Neural cell (in vitro differentiated cells): ENCODE data around the gene KMT5B. TPM values are rescaled to one million over a fixed set of nuclear protein-coding genes. Genes with fewer than 3 reads are reported as not detected.

Source experiments
- H2AFZ ChIP-seq: fragments of 200-600, 300-800 bp; sonication (generic), shearing (Covaris generic); 2 replicates; pipeline ENCODE4 v1.6.0; 2014; ENCODE audit warnings: low read depth, mild to moderate bottlenecking, antibody characterized with exemption, low read length, moderate library complexity
- H3F3A ChIP-seq: fragments of 200-600 bp; shearing (Covaris generic); 2 replicates; pipeline ENCODE4 v1.6.1; 2016; ENCODE audit warnings: mild to moderate bottlenecking, moderate library complexity, mixed read lengths, antibody characterized with exemption, low read length; ENCODE audit not compliant: insufficient read depth, poor library complexity, severe bottlenecking
- H3K27ac ChIP-seq: fragments of 200-600, 300-800 bp; sonication (generic), shearing (Covaris generic); 2 replicates; pipeline ENCODE4 v1.5.1; 2014; ENCODE audit warnings: mild to moderate bottlenecking, low read length, moderate library complexity
- H3K27me3 ChIP-seq: fragments of 300-800, 200-600 bp; sonication (generic), shearing (Covaris generic); 2 replicates; pipeline ENCODE4 v1.6.0; 2014; ENCODE audit warnings: mild to moderate bottlenecking, low read depth, low read length, moderate library complexity; ENCODE audit not compliant: insufficient read depth
- H3K36me3 ChIP-seq: fragments of 300-800, 200-600 bp; sonication (generic), shearing (Covaris generic); 2 replicates; pipeline ENCODE4 v1.5.1; 2014; ENCODE audit warnings: mild to moderate bottlenecking, antibody characterized with exemption, low read length, moderate library complexity; ENCODE audit not compliant: insufficient read depth
- H3K4me2 ChIP-seq: fragments of 300-800, 200-600 bp; sonication (generic), shearing (Covaris generic); 2 replicates; pipeline ENCODE4 v1.6.0; 2014; ENCODE audit warnings: mild to moderate bottlenecking, low read length
- H3K4me3 ChIP-seq: fragments of 300-800, 200-600 bp; sonication (generic), shearing (Covaris generic); 2 replicates; pipeline ENCODE4 v1.5.1; 2014; ENCODE audit warnings: mild to moderate bottlenecking, low read length, moderate library complexity
- H3K79me2 ChIP-seq: fragments of 200-600 bp; shearing (Covaris generic); replicated peaks from 2 replicates; pipeline ENCODE4 v1.6.0; 2014; ENCODE audit warnings: mild to moderate bottlenecking, low read length, moderate library complexity; ENCODE audit not compliant: insufficient read depth
- H3K9ac ChIP-seq: fragments of 300-800, 200-600 bp; sonication (generic), shearing (Covaris generic); 2 replicates; pipeline ENCODE4 v1.6.1; 2016; ENCODE audit warnings: mild to moderate bottlenecking, low read length, mixed read lengths
- H3K9me2 ChIP-seq: fragments of 200-600 bp; shearing (Covaris generic); 2 replicates; pipeline ENCODE4 v1.6.1; 2016; ENCODE audit warnings: mild to moderate bottlenecking, low read length, mixed read lengths; ENCODE audit not compliant: insufficient read depth
- H3K9me3 ChIP-seq: fragments of 200-600, 300-800 bp; sonication (generic), shearing (Covaris generic); 2 replicates; pipeline ENCODE4 v1.6.1; 2016; ENCODE audit warnings: mild to moderate bottlenecking, mixed run types, low read length, moderate library complexity, mixed read lengths
- H4K20me1 ChIP-seq: fragments of 200-600 bp; shearing (Covaris generic); 2 replicates; pipeline ENCODE4 v1.6.1; 2016; ENCODE audit warnings: mild to moderate bottlenecking, mixed run types; ENCODE audit not compliant: insufficient read depth
- EP300 ChIP-seq: fragments of 450-650 bp; conservative IDR thresholded peaks from 2 replicates; pipeline ENCODE4 v1.6.1; 2014; ENCODE audit warnings: antibody characterized with exemption, mild to moderate bottlenecking, moderate library complexity; ENCODE audit not compliant: poor library complexity, severe bottlenecking
- EZH2 ChIP-seq: fragments of 200-600, 300-800 bp; shearing (Covaris generic), sonication (generic); IDR thresholded peaks from 2 replicates; pipeline ENCODE4 v1.6.1; 2014; ENCODE audit warnings: antibody characterized with exemption, low read length, borderline replicate concordance, mild to moderate bottlenecking; ENCODE audit not compliant: insufficient read depth, poor library complexity, severe bottlenecking
- MXI1 ChIP-seq: fragments of 450-650 bp; conservative IDR thresholded peaks from 2 replicates; pipeline ENCODE4 v1.6.1; 2014; ENCODE audit warnings: antibody characterized with exemption, mild to moderate bottlenecking; ENCODE audit not compliant: poor library complexity, severe bottlenecking
- POLR2AphosphoS5 ChIP-seq: IDR thresholded peaks from 2 replicates; pipeline ENCODE4 v1.6.1; 2012
- RAD21 ChIP-seq: fragments of 450-650 bp; conservative IDR thresholded peaks from 2 replicates; pipeline ENCODE4 v1.6.1; 2014; ENCODE audit warnings: antibody characterized with exemption, mild to moderate bottlenecking, moderate library complexity
- SMC3 ChIP-seq: fragments of 450-650 bp; conservative IDR thresholded peaks from 2 replicates; pipeline ENCODE4 v1.6.1; 2014; ENCODE audit warnings: antibody characterized with exemption, mild to moderate bottlenecking, moderate library complexity; ENCODE audit not compliant: poor library complexity
- TAF1 ChIP-seq: IDR thresholded peaks from 2 replicates; pipeline ENCODE4 v1.6.1; 2012; ENCODE audit warnings: low read depth
- polyA plus RNA-seq: library from polyadenylated mRNA; depleted of rRNA; stranded (reverse); fragments of >200 nt; gene quantifications from 2 replicates; pipeline ENCODE4 v1.2.3, GENCODE V29; 2014
- TF ChIP-seq, protein P1 (sequence below): fragments of 450-650 bp; IDR thresholded peaks from 2 replicates; pipeline ENCODE4 v1.5.1; 2014; ENCODE audit warnings: antibody characterized with exemption, mild to moderate bottlenecking, moderate library complexity; ENCODE audit not compliant: poor library complexity, severe bottlenecking
- TF ChIP-seq, protein P2 (sequence below): IDR thresholded peaks from 2 replicates; pipeline ENCODE4 v1.6.1; 2012; ENCODE audit warnings: borderline replicate concordance

The KMT5B gene
- polyA plus RNA-seq, 1 donor from 2014 or later = 107 TPM

DNA sequence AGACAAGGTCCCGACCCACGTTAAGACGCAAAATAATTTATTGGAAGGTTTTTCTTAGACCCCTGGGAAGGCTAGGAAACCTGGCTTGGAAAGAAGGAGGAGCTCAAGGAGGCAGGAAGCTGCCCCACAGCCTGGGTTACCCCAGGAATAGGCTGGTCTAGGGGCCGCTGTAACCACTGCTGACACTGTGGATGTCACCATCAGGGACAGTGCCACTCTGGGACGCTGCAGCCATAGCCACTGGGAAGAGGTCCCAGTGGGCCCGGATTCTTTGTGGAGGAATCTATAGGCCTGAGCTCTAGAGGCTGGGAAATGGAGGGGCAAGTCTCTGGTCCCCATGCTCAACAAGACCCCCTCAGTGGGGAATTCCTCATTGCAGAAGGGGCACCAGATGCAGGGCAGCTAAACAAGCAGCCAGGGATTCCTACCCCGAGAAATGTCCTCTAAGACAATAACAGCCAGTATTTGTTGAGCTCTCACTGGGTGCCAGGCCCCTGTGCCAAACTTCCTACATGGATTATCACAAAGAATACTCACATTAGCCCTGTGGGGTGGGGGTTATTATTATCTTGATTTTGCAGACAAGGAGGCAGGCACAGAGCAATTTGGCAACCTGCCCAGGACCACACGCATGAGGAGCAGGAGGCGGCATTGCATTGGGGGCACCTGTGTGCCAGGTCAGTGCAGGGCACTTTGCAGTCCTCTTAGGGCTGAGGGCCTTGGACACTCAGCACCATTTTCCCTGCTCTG lies 72.4 kb downstream of the KMT5B start:
- Histone ChIP-seq H3K27me3 (no peaks in the 10 kb centered on the region), H3K9me2 (no peaks in the 10 kb centered on the region), H3K27ac (no peak overlapping the region), H3F3A (no peaks in the 10 kb centered on the region), H3K4me3 (no peak overlapping the region), H4K20me1 (no peaks in the 10 kb centered on the region), H3K79me2 (no peaks in the 10 kb centered on the region), H3K9me3 (no peaks in the 10 kb centered on the region), H3K36me3 (no peaks in the 10 kb centered on the region), H3K9ac (no peak overlapping the region), H3K4me2 (no peak overlapping the region), H2AFZ (no peak overlapping the region)
- TF ChIP-seq POLR2AphosphoS5 = no peak
- TF ChIP-seq MXI1 = no peak
- no peak for TF ChIP-seq SMC3
- TF ChIP-seq, protein P1, sequence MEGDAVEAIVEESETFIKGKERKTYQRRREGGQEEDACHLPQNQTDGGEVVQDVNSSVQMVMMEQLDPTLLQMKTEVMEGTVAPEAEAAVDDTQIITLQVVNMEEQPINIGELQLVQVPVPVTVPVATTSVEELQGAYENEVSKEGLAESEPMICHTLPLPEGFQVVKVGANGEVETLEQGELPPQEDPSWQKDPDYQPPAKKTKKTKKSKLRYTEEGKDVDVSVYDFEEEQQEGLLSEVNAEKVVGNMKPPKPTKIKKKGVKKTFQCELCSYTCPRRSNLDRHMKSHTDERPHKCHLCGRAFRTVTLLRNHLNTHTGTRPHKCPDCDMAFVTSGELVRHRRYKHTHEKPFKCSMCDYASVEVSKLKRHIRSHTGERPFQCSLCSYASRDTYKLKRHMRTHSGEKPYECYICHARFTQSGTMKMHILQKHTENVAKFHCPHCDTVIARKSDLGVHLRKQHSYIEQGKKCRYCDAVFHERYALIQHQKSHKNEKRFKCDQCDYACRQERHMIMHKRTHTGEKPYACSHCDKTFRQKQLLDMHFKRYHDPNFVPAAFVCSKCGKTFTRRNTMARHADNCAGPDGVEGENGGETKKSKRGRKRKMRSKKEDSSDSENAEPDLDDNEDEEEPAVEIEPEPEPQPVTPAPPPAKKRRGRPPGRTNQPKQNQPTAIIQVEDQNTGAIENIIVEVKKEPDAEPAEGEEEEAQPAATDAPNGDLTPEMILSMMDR = no peak
- no peak for TF ChIP-seq EZH2
- TF ChIP-seq, protein P2, sequence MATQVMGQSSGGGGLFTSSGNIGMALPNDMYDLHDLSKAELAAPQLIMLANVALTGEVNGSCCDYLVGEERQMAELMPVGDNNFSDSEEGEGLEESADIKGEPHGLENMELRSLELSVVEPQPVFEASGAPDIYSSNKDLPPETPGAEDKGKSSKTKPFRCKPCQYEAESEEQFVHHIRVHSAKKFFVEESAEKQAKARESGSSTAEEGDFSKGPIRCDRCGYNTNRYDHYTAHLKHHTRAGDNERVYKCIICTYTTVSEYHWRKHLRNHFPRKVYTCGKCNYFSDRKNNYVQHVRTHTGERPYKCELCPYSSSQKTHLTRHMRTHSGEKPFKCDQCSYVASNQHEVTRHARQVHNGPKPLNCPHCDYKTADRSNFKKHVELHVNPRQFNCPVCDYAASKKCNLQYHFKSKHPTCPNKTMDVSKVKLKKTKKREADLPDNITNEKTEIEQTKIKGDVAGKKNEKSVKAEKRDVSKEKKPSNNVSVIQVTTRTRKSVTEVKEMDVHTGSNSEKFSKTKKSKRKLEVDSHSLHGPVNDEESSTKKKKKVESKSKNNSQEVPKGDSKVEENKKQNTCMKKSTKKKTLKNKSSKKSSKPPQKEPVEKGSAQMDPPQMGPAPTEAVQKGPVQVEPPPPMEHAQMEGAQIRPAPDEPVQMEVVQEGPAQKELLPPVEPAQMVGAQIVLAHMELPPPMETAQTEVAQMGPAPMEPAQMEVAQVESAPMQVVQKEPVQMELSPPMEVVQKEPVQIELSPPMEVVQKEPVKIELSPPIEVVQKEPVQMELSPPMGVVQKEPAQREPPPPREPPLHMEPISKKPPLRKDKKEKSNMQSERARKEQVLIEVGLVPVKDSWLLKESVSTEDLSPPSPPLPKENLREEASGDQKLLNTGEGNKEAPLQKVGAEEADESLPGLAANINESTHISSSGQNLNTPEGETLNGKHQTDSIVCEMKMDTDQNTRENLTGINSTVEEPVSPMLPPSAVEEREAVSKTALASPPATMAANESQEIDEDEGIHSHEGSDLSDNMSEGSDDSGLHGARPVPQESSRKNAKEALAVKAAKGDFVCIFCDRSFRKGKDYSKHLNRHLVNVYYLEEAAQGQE = no peak
- TF ChIP-seq EP300 = no peak
- no peak for TF ChIP-seq TAF1
- TF ChIP-seq RAD21 = no peak

DNA sequence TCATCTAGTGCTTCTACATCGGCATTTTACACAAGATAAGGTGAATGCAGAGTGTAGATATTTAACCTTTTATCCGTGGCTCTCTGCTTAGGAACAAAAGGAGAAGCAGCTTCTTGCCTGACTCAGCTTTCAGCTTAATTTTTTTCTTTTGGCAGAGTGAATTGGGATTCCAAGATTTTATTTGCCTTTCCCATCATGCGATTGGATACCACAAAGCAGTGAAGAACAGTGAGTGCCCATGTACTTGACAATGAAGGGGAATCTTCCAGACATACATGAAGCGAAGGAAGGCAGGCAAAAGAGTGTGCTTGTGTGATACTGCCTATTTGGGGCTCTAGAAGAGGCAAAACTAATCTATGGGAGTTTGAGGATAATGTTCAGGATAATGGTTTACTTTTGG lies 74.9 kb downstream of the KMT5B start:
- H3K27ac ChIP-seq = no peak overlapping the region
- H3K4me2 ChIP-seq = no peak overlapping the region
- no peak overlapping the region for H2AFZ ChIP-seq
- H3K9me3 ChIP-seq = no peaks in the 10 kb centered on the region
- H3K9ac ChIP-seq = no peak overlapping the region
- H3K79me2 ChIP-seq = no peaks in the 10 kb centered on the region
- no peaks in the 10 kb centered on the region for H3F3A ChIP-seq
- no peak for TF ChIP-seq MXI1
- TF ChIP-seq, protein P2 = no peak
- TF ChIP-seq EP300 = no peak
- no peak for TF ChIP-seq RAD21
- TF ChIP-seq, protein P1 = no peak
- TF ChIP-seq POLR2AphosphoS5 = no peak
- no peak for TF ChIP-seq TAF1
- TF ChIP-seq EZH2 = no peak
- TF ChIP-seq SMC3 = no peak
- no peaks in the 10 kb centered on the region for H4K20me1 ChIP-seq
- no peaks in the 10 kb centered on the region for H3K27me3 ChIP-seq
- H3K9me2 ChIP-seq = no peaks in the 10 kb centered on the region
- no peaks in the 10 kb centered on the region for H3K36me3 ChIP-seq
- no peak overlapping the region for H3K4me3 ChIP-seq
